ENCODE data around the gene LMOD1. TPM values are rescaled to one million over a fixed set of nuclear protein-coding genes. Genes with fewer than 3 reads are reported as not detected.

Gene LMOD1
- total RNA-seq, 2 donors from 2014 or later, result 638 to 761 TPM

- H3K4me1 ChIP-seq (ENCODE audit: control insufficient read depth in 1 of 2, low read depth in 2 of 2), result peaks cover 26 to 61% of the 10 kb centered on the region in 2 donors
- TF ChIP-seq CTCF (IDR thresholded peaks at IDR 0.05), result no peak
- ATAC-seq (ENCODE audit: insufficient number of reproducible peaks, low FRiP score, low read depth), result no peak
These were observed 6.8 kb downstream of the LMOD1 start for GRCh38 chr1:201939574-201939973.

GRCh38 chr1:201939148-201939547, 7.2 kb downstream of the LMOD1 start:
- no peak for TF ChIP-seq CTCF (IDR thresholded peaks at IDR 0.05)
- Histone ChIP-seq H3K36me3 (peaks cover 31% of the 10 kb centered on the region), H3K27me3 (replicated peaks; ENCODE audit: insufficient read depth) (no peaks in the 10 kb centered on the region), H3K27ac (peak overlapping the region; percentile 98 to 100), H3K4me3 (peak overlapping the region; percentile 88), H3K9me3 (no peaks in the 10 kb centered on the region), H3K4me1 (ENCODE audit: control insufficient read depth in 1 of 2, low read depth in 2 of 2) (peaks cover 27 to 65% of the 10 kb centered on the region in 2 donors)
- ATAC-seq (ENCODE audit: insufficient number of reproducible peaks, low FRiP score, low read depth) (no peak), DNase-seq (ENCODE audit: low spot score) (no peak)

More at GRCh38 chr1:201939574-201939973, 6.8 kb downstream of the LMOD1 start:
- peaks cover 34% of the 10 kb centered on the region for H3K36me3 ChIP-seq
- no peaks in the 10 kb centered on the region for H3K27me3 ChIP-seq (replicated peaks; ENCODE audit: insufficient read depth)
- no peak for DNase-seq (ENCODE audit: low spot score)
- H3K9me3 ChIP-seq, result no peaks in the 10 kb centered on the region
- H3K4me3 ChIP-seq, result peak overlapping the region; percentile 88
- peak overlapping the region; percentile 98 to 100 for H3K27ac ChIP-seq

GRCh38 chr1:201938440-201939035, 7.8 kb downstream of the LMOD1 start:
- no peaks in the 10 kb centered on the region for H3K27me3 ChIP-seq (replicated peaks; ENCODE audit: insufficient read depth)
- no peaks in the 10 kb centered on the region for H3K9me3 ChIP-seq
- H3K36me3 ChIP-seq, result peaks cover 25% of the 10 kb centered on the region
- no peak for TF ChIP-seq CTCF (IDR thresholded peaks at IDR 0.05)
- H3K4me3 ChIP-seq, result peak overlapping the region; percentile 88
- peak overlapping the region; percentile 98 to 100 for H3K27ac ChIP-seq
- no peak for DNase-seq (ENCODE audit: low spot score)
- peaks cover 27 to 71% of the 10 kb centered on the region in 2 donors for H3K4me1 ChIP-seq (ENCODE audit: control insufficient read depth in 1 of 2, low read depth in 2 of 2)
- ATAC-seq (ENCODE audit: insufficient number of reproducible peaks, low FRiP score, low read depth), result no peak

GRCh38 chr1:201937624-201938213, 8.6 kb downstream of the LMOD1 start:
- Histone ChIP-seq H3K4me1 (ENCODE audit: control insufficient read depth in 1 of 2, low read depth in 2 of 2) (peaks cover 27 to 76% of the 10 kb centered on the region in 2 donors), H3K4me3 (peak overlapping the region; percentile 88), H3K27me3 (replicated peaks; ENCODE audit: insufficient read depth) (no peaks in the 10 kb centered on the region), H3K36me3 (peaks cover 18% of the 10 kb centered on the region), H3K27ac (peak overlapping the region; percentile 98 to 100), H3K9me3 (no peaks in the 10 kb centered on the region)
- ATAC-seq (ENCODE audit: insufficient number of reproducible peaks, low FRiP score, low read depth) (peak; percentile 79), DNase-seq (ENCODE audit: low spot score) (no peak)
- TF ChIP-seq CTCF (IDR thresholded peaks at IDR 0.05), result no peak

GRCh38 chr1:201933840-201934430, 12.4 kb downstream of the LMOD1 start:
- no peaks in the 10 kb centered on the region for H3K27me3 ChIP-seq (replicated peaks; ENCODE audit: insufficient read depth)
- peak overlapping the region; percentile 25 for H3K4me3 ChIP-seq
- peaks cover 43 to 94% of the 10 kb centered on the region in 2 donors for H3K4me1 ChIP-seq (ENCODE audit: control insufficient read depth in 1 of 2, low read depth in 2 of 2)
- DNase-seq (ENCODE audit: low spot score) (no peak), ATAC-seq (ENCODE audit: insufficient number of reproducible peaks, low FRiP score, low read depth) (no peak)
- H3K36me3 ChIP-seq, result peaks cover 48% of the 10 kb centered on the region
- TF ChIP-seq CTCF (IDR thresholded peaks at IDR 0.05), result no peak
- H3K9me3 ChIP-seq, result no peaks in the 10 kb centered on the region
- peak overlapping the region; percentile 24 to 28 for H3K27ac ChIP-seq

Measured in thoracic aorta (tissue), 2 donors.